Panc1 (cell line): ENCODE data around the gene TP53BP1. TPM values are rescaled to one million over a fixed set of nuclear protein-coding genes. Genes with fewer than 3 reads are reported as not detected.

ENCODE experiments used
- ATAC-seq: fragments of 200-7000 bp; cut with Tn5 transposase; 2 replicates; pipeline ENCODE4 v1.9.1; 2020; ENCODE audit warnings: mild to moderate bottlenecking, moderate library complexity
- BruUV-seq: library from RNA; stranded (reverse); fragments of 400-500 nt; replicated peaks from 2 replicates; lab custom pipeline; 2021; lab: Mats Ljungman, UMichigan
- CTCF ChIA-PET: fragments of 300-600 bp; sonication (Branson Sonifier 250); formaldehyde crosslinking; loops from one replicate; lab custom pipeline; 2022; ENCODE audit warnings: antibody characterized with exemption; lab: Charles Lee
- POLR2A ChIA-PET: fragments of 300-600 bp; sonication (Branson Sonifier 250); formaldehyde crosslinking; loops from one replicate; lab custom pipeline; 2022; ENCODE audit warnings: antibody characterized with exemption; lab: Charles Lee
- DNase-seq: peaks from one replicate; pipeline ENCODE4 v3.0.0-alpha.2; 2010; ENCODE audit warnings: low read depth, low spot score
- H3K27ac ChIP-seq: 2 replicates; pipeline ENCODE4 v1.5.1; 2011; ENCODE audit warnings: mild to moderate bottlenecking, low read length, inconsistent platforms
- H3K27me3 ChIP-seq: fragments of 200-500 bp; sonication (Bioruptor generic); 2 replicates; pipeline ENCODE4 v1.6.0; 2014; ENCODE audit warnings: low read length, inconsistent platforms; ENCODE audit not compliant: control insufficient read depth, insufficient read depth
- H3K36me3 ChIP-seq: fragments of 200-500 bp; sonication (Bioruptor generic); 2 replicates; pipeline ENCODE4 v1.5.1; 2014; ENCODE audit warnings: inconsistent platforms, mild to moderate bottlenecking, low read length, moderate library complexity; ENCODE audit not compliant: control insufficient read depth, insufficient read depth
- H3K4me1 ChIP-seq: 2 replicates; pipeline ENCODE4 v1.5.1; 2011; ENCODE audit warnings: inconsistent platforms, mild to moderate bottlenecking, low read length, moderate library complexity; ENCODE audit not compliant: control insufficient read depth, insufficient read depth
- H3K4me3 ChIP-seq, 2 experiments: 2 replicates each; pipeline ENCODE4 v1.5.1; 2011 to 2012; ENCODE audit warnings: low read depth in 2 of 2, low read length in 2 of 2, mild to moderate bottlenecking in 2 of 2, inconsistent platforms in 1 of 2, moderate library complexity in 1 of 2
- H3K9me3 ChIP-seq: fragments of 200-500 bp; sonication (Bioruptor generic); 2 replicates; pipeline ENCODE4 v1.5.1; 2014; ENCODE audit warnings: low read depth, mild to moderate bottlenecking, inconsistent platforms, low read length, moderate library complexity; ENCODE audit not compliant: control insufficient read depth, insufficient read depth
- POLR2AphosphoS5 ChIP-seq: IDR thresholded peaks from 2 replicates; pipeline ENCODE4 v1.6.1; 2012; ENCODE audit warnings: mild to moderate bottlenecking, low read depth, low read length, moderate library complexity
- SIN3A ChIP-seq: IDR thresholded peaks from 2 replicates; pipeline ENCODE4 v1.6.1; 2012; ENCODE audit warnings: low read depth, mild to moderate bottlenecking, low read length, moderate library complexity, borderline replicate concordance; ENCODE audit not compliant: insufficient read depth
- TCF7L2 ChIP-seq: IDR thresholded peaks from 2 replicates; pipeline ENCODE4 v1.6.1; 2011; ENCODE audit warnings: mild to moderate bottlenecking, low read depth, low read length, inconsistent platforms
- in situ Hi-C: cut with HindIII; loops from 2 replicates; pipeline ENCODE4 v1.10.0; 2016; ENCODE audit warnings: low sequenced_read_pairs, low pct_unique_long_range_greater_than_20kb
- intact Hi-C: fragments of 100-400 bp; cut with micrococcal nuclease; formaldehyde crosslinking; loops from one replicate; pipeline ENCODE4 v1.10.0; 2022; ENCODE audit not compliant: unreplicated experiment
- total RNA-seq: library from RNA; stranded (reverse); gene quantifications from one replicate; pipeline ENCODE4 v1.2.1, GENCODE V29; 2021; ENCODE audit not compliant: unreplicated experiment
- TF ChIP-seq, protein P1 (sequence below), 2 experiments: IDR thresholded peaks; 2 replicates each; pipeline ENCODE4 v1.6.1; 2011 to 2012; ENCODE audit warnings: low read depth in 2 of 2, control low read depth in 1 of 2, low read length in 1 of 2, mild to moderate bottlenecking in 1 of 2, moderate library complexity in 1 of 2; ENCODE audit not compliant: insufficient read depth in 1 of 2
- TF ChIP-seq, protein P2 (sequence below): fragments of 450-650 bp; IDR thresholded peaks from 2 replicates; pipeline ENCODE4 v1.5.1; 2017; ENCODE audit warnings: mild to moderate bottlenecking

Gene TP53BP1
- total RNA-seq, 1 experiment from 2014 or later = 80.3 TPM

DNA sequence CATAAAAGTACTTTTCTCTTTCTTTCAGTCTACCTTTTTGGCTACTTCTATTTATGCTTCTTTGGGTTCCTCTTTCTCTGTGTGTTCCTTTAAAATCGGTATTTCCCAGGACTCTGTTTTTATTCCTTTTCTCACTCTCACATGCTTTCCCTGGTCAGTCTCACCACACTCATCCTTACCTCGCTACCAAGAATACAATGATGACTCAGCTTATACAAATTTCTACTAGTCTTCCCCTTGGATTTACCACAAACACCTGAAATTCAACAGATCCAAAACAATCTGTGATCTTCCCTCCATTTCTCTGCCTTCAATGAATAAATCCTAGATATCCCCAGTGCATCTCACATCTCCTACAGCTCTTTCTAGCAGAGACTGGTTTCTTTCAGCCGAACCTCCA is 69.2 kb downstream of the TP53BP1 start:
- ChIA-PET CTCF (no interaction called here), POLR2A (interaction anchor here (0.8 kb wide), 1 partner anchor 8 kb away, joined by 3 read pairs; no protein-coding TSS in a partner anchor)
- Histone ChIP-seq H3K36me3 (peaks cover 27% of the 10 kb centered on the region), H3K9me3 (no peaks in the 10 kb centered on the region), H3K4me3 (no peak overlapping the region), H3K27ac (no peak overlapping the region), H3K4me1 (no peaks in the 10 kb centered on the region), H3K27me3 (no peaks in the 10 kb centered on the region)
- DNase-seq (no peak), ATAC-seq (no peak)
- no TSS peak for BruUV-seq
- intact Hi-C loops (no loop called here), in situ Hi-C loops (no loop called here)
- TF ChIP-seq SIN3A = no peak
- TF ChIP-seq TCF7L2 = no peak
- no peak for TF ChIP-seq POLR2AphosphoS5
- TF ChIP-seq, protein P1, sequence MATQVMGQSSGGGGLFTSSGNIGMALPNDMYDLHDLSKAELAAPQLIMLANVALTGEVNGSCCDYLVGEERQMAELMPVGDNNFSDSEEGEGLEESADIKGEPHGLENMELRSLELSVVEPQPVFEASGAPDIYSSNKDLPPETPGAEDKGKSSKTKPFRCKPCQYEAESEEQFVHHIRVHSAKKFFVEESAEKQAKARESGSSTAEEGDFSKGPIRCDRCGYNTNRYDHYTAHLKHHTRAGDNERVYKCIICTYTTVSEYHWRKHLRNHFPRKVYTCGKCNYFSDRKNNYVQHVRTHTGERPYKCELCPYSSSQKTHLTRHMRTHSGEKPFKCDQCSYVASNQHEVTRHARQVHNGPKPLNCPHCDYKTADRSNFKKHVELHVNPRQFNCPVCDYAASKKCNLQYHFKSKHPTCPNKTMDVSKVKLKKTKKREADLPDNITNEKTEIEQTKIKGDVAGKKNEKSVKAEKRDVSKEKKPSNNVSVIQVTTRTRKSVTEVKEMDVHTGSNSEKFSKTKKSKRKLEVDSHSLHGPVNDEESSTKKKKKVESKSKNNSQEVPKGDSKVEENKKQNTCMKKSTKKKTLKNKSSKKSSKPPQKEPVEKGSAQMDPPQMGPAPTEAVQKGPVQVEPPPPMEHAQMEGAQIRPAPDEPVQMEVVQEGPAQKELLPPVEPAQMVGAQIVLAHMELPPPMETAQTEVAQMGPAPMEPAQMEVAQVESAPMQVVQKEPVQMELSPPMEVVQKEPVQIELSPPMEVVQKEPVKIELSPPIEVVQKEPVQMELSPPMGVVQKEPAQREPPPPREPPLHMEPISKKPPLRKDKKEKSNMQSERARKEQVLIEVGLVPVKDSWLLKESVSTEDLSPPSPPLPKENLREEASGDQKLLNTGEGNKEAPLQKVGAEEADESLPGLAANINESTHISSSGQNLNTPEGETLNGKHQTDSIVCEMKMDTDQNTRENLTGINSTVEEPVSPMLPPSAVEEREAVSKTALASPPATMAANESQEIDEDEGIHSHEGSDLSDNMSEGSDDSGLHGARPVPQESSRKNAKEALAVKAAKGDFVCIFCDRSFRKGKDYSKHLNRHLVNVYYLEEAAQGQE (IDR thresholded peaks at IDR 0.05; ENCODE audit: insufficient read depth in 1 of 2, low read depth in 2 of 2, low read length in 1 of 2) = no peak
- TF ChIP-seq, protein P2, sequence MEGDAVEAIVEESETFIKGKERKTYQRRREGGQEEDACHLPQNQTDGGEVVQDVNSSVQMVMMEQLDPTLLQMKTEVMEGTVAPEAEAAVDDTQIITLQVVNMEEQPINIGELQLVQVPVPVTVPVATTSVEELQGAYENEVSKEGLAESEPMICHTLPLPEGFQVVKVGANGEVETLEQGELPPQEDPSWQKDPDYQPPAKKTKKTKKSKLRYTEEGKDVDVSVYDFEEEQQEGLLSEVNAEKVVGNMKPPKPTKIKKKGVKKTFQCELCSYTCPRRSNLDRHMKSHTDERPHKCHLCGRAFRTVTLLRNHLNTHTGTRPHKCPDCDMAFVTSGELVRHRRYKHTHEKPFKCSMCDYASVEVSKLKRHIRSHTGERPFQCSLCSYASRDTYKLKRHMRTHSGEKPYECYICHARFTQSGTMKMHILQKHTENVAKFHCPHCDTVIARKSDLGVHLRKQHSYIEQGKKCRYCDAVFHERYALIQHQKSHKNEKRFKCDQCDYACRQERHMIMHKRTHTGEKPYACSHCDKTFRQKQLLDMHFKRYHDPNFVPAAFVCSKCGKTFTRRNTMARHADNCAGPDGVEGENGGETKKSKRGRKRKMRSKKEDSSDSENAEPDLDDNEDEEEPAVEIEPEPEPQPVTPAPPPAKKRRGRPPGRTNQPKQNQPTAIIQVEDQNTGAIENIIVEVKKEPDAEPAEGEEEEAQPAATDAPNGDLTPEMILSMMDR = no peak

DNA sequence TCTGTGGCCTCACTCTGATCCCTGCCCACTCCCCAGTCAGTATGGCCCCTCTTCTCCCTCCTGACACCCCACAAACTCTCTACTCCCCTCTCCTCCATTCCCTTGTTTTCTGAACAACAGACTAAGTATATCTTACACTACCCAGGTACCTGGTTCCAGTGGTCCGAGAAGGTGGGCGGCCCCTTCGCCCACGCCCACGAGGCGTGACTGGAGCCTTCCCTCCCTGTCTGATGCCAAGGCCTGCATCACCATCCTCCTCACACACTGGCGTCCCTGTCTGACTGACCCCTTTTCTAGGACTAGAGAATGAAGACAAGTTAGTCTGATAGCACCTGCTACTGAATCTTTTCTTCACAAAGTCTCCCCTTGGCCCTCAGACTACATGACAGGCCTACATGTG is 72.1 kb downstream of the TP53BP1 start:
- H3K4me3 ChIP-seq = no peak overlapping the region
- H3K27ac ChIP-seq = no peak overlapping the region
- peaks cover 20% of the 10 kb centered on the region; the same call in 1 of the 2 replicates for H3K36me3 ChIP-seq
- ChIA-PET POLR2A (no interaction called here), CTCF (no interaction called here)
- TF ChIP-seq, protein P1 (IDR thresholded peaks at IDR 0.05; ENCODE audit: insufficient read depth in 1 of 2, low read depth in 2 of 2, low read length in 1 of 2) = no peak
- TF ChIP-seq POLR2AphosphoS5 (no peak), SIN3A (no peak), TCF7L2 (no peak)
- TF ChIP-seq, protein P2 = no peak
- BruUV-seq = no TSS peak
- in situ Hi-C loops = no loop called here
- no peaks in the 10 kb centered on the region for H3K4me1 ChIP-seq
- DNase-seq (no peak), ATAC-seq (no peak)
- intact Hi-C loops = no loop called here
- H3K9me3 ChIP-seq = no peaks in the 10 kb centered on the region
- H3K27me3 ChIP-seq = no peaks in the 10 kb centered on the region
